NCI-H1105 treated with DMSO at 0.1 percent for 48 hours (cell line): Measurements from ENCODE around the gene UBE4A.
A peak's percentile ranks its signal among the peaks of the same experiment; 100 is the strongest.

Experiments
- DNase-seq: peaks from one replicate; lab custom pipeline; 2025; lab: John Stamatoyannopoulos, UW

UBE4A gene, protein sequence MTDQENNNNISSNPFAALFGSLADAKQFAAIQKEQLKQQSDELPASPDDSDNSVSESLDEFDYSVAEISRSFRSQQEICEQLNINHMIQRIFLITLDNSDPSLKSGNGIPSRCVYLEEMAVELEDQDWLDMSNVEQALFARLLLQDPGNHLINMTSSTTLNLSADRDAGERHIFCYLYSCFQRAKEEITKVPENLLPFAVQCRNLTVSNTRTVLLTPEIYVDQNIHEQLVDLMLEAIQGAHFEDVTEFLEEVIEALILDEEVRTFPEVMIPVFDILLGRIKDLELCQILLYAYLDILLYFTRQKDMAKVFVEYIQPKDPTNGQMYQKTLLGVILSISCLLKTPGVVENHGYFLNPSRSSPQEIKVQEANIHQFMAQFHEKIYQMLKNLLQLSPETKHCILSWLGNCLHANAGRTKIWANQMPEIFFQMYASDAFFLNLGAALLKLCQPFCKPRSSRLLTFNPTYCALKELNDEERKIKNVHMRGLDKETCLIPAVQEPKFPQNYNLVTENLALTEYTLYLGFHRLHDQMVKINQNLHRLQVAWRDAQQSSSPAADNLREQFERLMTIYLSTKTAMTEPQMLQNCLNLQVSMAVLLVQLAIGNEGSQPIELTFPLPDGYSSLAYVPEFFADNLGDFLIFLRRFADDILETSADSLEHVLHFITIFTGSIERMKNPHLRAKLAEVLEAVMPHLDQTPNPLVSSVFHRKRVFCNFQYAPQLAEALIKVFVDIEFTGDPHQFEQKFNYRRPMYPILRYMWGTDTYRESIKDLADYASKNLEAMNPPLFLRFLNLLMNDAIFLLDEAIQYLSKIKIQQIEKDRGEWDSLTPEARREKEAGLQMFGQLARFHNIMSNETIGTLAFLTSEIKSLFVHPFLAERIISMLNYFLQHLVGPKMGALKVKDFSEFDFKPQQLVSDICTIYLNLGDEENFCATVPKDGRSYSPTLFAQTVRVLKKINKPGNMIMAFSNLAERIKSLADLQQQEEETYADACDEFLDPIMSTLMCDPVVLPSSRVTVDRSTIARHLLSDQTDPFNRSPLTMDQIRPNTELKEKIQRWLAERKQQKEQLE

DNA sequence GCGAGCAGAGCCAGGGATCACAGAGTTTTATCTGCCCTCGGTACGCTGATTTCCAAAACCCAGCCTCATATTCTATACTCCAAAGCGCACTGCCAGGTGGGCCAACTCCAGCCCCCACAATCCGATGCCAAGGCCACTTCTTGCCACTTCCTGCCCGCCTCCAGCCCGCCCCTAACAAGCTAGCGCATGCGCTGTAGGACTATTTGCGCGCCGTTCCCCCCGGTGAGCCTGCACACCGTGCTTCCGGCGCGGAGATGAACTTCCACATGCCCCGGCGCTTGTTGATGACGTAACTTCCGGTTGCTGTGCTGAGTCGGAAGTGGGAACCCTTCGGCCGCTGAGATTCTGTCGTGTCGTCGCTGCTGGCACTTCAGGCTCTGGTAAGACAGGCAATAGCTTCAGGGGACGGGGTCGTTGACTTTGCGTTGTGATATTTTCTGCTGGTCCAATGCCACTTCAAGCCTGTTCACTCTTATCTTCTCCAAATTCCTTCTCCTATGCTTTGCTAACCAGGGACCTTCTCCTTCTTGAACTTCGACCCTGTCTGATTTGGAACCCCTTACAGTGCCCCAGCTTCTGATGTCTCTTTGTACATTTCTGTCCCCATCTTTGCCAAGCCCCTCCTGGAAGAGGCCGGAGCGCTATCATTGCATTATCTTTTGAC lies at the start of gene UBE4A:
Gene UBE4A (plus strand): TSS at position 306 of the 664 bp plus-strand sequence. CDS start 5,481 bp downstream, outside the sequence.
- DNase-seq: peak; percentile 96

DNA sequence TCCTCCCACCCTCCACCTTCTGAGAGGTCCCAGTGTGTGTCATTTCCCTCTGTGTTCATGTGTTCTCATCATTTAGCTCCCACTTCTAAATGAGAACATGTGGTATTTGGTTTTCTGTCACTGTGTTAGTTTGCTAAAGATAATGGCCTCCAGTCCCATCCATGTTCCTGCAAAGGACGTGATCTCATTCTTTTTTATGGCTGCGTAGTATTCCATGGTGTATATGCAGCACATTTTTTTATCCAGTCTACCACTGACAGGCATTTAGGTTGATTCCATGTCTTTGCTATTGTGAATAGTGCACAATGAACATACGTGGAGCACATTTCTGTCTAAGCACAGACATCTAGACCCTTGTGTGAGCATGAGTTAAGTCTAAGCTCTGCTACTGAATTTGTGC lies 49.1 kb upstream of the UBE4A start:
- no peak for DNase-seq

DNA sequence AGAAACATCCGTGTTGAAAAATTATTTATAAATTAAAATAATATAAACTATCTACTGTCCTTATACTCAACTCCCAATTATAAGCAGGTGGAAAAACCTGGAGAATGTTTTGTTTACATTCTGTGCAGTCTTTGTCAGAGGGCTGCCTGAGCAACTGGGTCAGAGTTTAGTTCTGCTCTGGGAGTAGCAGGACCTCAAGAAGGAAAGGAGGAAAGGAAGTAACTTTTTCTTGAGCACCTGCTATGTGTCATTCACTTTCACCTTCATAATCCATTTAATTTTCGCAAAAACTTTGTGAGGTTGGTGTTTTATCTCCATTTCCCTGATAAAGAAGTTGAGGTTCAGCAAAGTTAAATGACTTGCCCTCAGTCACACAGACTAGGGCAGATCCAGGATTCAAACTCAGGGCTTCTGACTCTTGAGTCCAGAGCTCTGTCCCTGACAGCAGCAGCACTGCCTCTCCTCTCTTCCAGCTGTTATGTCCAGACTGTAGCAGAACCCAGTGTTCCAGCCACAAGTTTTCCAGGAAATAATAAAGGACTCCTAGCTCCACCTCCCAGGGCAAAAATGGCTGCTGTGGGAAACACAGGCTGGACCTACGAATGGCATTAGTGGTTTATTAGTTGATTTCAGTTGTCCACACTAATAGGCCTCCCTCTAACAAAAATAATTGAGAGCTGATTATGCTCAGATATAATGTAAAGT lies 48.5 kb upstream of the UBE4A start:
- no peak for DNase-seq

DNA sequence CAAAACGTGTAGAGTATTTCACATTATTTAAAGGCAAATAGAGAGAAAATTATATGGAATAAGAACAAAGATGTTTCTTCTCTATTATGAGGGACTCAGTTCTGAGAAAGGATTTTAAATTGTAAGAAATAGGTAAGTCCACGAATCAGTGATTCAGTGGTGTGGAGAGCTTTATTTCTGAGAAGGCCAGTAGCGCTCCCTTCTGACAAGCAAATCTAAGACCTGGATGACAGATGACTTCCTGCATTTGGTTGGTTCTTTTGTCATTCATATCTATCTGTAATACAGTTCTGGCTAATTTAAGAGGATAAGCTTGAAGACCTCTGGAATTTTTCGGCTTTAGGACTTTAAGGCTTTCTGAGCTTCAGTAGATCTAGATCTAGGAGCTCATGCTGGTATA lies 47.9 kb upstream of the UBE4A start:
- no peak for DNase-seq

DNA sequence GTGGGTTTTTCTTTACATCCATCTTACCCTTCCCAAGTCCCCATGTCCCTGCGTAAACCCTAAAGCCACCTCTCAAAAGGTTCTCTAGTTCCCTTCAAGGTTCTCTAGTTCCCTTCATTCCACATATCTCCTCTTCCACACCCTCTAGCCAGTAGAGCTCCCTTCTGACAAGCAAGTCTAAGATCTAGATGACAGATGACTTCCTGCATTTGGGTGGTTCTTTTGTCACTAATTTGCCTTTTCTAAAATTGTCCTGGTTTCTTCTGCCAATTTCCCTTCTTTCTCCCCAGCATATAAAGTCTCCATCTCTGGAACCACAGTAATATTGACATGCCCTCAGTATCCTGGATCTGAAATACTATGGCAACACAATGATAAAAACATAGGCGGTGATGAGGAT lies 47.1 kb upstream of the UBE4A start:
- no peak for DNase-seq

DNA sequence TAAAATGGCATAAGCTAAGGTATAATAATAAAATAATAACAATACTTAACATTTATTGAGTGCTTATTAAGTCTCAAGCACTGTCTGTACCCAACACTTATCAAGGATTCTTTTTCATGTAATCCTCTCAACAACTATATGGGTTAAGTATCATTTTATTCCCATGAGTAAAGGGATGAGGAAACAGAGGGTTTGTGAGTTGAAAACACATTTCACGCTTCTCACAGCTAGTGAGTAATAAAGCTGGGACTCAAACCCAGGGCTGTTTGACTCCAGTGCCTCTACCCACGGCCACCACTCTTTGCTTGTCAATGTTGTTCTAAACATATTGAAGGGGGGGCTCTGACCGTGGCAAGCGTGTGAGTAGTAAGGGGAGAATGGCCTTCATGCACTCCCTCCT lies 46.2 kb upstream of the UBE4A start:
- no peak for DNase-seq

DNA sequence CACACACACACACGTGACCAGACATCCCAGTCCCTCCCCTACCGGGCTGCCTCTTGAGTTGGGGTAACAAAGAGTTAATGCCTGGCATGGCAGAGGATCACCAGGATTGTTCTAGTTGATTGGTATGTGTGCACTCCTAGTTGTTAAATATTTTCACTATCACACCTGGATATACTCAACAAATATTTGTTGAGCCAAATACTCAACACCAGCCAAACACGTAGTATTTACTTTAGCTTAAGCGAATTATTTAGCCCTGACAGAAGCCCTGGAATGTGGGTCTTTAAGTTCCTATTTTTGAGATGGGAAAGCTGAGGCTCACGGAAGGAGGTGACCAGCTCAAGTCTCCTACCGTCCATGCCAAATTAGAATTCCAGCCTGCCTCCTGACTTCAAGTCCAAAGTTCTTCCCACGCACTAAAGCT lies 44.4 kb upstream of the UBE4A start:
- no peak for DNase-seq

DNA sequence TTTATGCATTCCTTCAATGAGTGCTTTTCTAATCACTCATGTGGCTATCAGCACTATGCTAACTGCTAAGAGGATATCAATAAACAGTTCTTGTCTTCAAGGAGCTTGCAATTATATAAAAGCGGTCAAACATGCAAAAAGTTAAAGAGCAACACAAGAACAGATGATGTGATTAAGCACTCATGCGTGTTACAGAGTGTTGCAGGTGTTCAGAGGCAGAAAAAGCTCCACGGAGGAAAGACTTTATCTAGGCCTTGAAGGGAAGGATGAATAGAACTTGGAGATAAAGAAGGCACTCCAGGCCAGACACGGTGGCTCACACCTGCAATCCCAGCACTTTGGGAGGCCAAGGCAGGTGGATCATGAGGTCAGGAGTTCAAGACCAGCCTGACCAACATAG lies 41.3 kb upstream of the UBE4A start:
- no peak for DNase-seq

DNA sequence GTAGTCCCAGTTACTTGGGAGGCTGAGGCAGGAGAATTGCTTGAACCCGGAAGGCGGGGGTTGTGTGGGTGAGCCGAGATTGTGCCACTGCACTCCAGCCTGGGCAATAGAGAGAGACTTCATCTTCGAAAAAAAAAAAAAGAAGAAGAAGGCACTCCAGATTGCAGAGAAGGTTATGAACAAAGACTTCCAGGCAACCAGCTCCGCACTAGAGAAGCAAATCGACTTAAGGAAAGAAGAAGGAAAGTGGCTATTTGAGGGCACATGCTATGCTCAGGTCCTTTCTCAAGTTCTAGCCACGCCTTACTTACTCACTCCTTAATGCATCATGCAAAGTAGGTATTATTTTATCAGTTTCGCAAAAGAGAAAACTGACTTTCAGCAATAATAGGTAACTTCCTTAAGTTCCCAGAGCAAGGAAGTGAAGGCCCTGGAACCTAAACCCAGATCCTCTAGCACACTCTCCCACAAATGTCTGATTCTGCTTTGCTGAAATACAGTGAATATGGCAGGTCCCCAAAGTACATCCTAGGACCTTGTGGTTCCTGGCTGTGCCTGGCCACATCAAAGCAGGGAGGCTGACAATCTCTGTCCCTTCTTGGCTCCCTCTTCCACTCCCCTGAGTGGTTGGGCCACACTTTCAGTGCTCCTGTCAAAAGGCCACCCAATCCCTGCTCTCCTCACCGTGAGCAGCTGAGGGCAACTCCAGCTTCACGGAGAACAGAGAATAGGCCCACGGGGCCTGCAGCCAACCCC lies 40.6 kb upstream of the UBE4A start:
- no peak for DNase-seq

DNA sequence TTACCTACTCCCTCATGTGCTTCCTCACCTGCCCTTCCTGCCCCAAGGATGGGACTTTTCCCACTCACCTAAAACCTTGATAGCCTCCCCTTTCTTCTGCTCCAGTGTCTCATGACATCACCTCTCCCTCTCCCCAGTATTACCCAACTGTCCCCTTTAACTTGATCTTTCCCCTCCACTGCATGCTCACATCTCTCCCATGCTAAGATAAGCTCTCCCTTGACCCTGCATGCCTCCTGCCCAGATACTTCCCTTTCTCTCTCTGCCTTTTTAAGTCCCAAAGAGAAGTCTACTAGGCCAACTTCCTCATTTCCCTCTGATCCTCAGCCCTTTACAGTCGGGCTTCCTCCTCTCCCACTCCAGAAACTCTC lies 40.1 kb upstream of the UBE4A start:
- DNase-seq: no peak

DNA sequence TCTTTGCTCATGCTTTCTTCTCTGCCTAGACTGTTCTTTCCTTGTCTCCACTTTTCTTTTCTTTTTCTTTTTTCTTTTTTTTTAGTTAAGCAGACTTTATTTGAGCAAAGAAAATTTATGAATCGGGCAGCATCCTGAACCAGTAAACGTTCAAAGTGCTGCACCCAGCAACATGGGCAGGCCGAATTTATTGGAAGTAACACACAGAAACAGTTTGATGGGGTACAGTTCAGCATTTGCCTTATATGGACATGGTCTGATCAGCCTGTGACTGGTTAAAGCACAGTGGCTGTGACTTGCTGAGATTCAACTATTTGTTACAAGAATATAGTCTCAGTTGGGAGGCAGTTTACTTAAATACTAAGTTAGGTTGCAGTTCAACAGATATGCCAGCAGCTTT lies 38.9 kb upstream of the UBE4A start:
- no peak for DNase-seq

DNA sequence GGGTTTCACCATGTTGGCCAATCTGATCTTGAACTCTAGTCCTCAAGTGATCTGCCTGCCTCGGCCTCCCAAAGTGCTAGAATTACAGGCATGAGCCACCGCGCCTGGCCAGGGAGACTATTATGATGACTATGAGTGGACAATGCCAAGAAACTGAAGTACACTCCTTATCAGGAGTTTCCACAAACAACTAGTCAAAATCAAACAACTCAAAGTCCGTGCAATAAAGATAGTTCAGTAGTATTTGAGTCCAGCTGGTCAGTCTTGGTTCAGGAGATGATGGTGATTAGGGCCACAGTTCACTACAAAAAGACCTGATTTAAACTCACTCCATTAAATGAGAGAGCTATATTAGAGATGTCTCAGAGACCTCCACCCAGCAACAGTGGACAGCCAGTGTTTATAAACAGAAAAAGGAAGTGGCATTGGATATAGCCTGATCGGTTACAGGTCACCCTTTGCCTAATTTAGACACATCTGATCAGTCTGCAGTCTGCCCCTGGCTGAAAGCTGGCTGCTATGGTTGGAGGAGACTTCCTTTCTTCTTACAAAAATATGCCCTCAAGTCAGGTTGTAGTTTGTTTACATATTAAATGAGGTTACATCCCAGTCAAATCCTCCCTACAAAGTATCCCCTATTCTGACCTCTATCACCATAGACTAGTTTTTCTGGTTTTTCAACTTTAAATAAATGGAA lies 37.9 kb upstream of the UBE4A start:
- DNase-seq: no peak

DNA sequence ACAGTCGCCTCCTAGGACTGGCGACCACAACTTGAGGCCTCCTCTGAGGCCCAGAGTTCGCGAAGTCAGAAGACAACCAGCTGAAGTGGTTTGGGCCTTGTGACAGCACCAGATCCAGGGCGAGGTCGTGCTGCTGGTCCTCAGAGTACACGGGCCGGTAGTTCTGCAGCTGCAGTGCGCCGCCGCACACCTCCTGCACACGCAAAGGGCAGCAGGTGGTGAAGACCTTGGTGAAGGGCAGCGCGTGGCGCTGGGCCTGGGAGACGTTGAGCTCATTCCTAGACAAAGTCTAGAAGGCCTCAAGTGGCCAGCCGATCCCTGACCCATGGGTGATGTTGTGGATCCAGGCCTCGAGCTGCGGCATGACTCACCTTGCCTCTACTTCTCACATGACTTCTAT lies 36.7 kb upstream of the UBE4A start:
- DNase-seq: no peak

DNA sequence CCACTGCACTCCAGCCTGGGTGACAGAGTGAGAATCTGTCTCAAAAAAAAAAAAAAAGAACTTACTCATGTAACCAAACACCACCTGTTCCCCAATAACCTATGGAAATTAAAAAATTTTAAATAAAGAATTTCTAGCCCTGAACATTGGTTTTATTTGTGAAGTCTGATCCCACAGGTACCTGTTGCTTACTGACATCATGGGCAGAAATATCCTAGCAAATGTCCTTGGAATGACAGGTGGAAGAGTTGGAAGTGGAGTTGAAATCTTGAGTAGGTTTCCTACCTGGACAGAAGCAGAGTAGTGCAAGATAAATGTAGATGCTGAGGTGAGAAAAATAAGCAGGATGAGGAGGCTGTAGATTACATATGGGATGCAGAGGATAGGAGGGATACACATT lies 34.1 kb upstream of the UBE4A start:
- DNase-seq: no peak

DNA sequence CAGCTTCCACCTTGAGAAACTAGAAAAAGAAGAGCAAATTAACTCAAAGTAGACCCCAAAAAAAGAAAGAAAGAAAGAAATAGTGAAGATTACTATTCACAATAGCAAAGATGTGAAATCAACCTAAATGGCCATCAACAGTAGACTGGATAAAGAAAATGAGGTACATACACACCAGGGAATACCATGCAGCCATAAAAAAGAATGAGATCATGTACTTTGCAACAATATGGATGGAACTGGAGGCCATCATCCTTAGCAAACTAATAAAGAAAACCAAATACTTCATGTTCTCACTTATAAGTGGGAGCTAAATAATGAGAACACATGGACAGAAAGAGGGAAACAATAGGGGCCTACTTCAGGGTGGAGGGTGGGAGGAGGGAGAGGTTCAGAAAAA lies 30.7 kb upstream of the UBE4A start:
- no peak for DNase-seq

DNA sequence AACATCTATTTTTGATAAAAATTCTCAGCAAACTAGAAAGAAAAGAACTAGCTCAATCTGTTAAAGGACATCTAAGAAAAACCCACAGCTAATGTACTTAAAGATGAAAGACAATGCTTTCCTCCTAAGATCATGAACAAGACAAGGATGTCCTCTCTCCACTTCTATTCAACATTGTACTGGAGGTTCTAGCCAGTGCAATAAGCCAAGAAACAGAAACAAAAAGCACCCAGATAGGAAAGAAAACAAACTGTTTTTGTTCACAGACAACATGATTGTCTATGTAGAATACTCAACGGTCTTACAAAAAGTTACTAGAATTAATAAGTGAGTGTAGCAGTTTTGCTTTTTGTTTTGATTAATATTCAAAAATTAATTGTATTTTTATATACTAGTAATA lies 24.7 kb upstream of the UBE4A start:
- no peak for DNase-seq

DNA sequence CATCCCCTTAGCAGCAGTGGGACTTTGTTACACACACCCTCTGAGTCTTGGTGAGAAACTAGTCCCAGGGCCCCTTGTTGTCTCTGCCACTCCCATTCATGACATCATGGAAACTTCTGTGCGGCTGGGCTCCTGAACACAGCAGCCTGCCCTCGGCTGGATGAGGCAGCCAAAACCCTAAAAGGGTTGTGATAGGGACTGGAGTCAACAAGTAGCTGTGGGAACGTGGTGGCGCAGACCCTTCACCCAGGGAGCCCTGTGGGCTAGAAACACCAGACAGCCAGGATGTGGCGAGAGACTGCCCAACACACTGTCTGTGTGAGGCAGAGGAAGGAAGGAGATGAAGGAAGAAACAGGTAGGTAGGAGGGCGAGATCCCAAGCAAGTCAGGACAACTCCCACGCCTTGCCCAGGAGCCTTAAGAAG lies 20.8 kb upstream of the UBE4A start:
- DNase-seq: no peak

DNA sequence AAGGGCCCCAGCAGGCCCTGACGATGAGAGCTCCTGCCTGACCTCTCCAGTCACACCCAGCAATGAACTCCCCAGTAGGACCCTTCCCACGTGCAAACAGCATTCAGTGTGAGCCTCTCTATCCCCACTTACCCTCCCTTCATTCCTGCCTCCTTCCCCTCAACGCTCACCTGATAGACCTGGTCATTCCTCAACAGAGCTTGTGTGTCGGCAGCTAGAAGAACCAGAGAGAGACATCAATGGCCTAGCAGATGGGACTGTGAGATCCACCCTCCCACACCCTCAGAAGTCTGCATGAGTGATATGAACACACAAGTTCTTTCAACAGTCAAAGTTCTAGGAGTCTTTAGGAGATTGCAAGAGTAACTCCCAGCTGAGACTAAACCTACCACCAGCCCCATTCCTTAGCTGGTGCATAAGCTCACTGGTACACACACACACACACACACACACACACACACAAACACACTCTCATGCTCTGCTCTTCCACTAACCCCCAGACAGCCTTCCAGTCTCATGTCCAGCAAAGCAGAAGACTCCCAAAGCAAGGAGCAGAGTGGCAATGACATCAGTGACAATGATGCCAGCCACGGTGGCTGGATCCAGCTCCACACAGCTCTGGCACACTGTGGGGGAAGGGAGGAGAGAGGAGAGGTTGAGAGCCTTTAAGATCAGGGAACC lies 20.0 kb upstream of the UBE4A start:
- no peak for DNase-seq

DNA sequence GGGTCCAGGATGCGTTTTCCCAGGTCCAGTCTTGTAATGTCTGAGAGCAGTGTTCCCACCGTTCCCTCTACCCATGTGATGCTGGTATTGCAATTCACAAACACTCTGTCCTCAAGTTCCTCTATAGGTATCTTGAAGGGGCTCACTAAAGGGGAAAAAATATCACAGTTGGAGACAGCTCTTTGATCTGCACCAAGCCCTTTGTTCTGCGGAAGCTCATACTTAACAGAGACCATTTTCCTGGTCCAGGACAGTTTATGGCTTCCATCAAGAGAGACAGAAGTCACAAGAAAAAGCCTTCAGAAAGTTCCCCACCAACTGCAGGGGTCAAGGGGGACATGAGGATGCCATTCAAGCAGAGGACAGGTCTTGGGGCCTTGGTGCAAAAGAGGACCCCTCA lies 19.0 kb upstream of the UBE4A start:
- DNase-seq: no peak

DNA sequence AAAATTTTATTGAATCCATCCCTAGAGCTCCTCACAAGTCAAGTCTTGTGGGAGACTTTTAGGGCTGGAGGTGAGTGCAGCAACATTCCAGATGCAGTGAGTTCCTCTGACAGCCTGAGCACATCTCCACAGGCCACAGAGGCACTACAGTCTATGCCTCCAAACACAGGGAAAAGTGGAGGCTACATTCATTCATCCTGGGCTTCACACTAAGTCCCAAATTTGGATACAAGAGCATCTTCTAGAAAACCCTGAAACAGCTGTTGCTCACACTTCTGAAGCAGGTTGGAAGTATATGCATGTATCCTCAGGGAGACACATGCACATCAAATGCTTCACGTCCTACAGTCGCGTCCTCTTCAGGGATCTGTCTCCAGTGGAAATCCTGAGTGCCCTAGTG lies 18.1 kb upstream of the UBE4A start:
- no peak for DNase-seq
